Measurements from ENCODE around the gene RPTOR.

Gene RPTOR

GRCh38 chr17:80523956-80524712 is 20.5 kb upstream of the RPTOR start:
- Histone ChIP-seq H3K9me3 (no peaks in the 10 kb centered on the region), H3K36me3 (no peaks in the 10 kb centered on the region), H3K4me1 (peaks cover 7% of the 10 kb centered on the region; the same call in 1 of the 2 replicates), H3K4me3 (ENCODE audit: low read depth, low read length) (no peak overlapping the region), H3K27me3 (no peaks in the 10 kb centered on the region)
- no peak for DNase-seq
- TF ChIP-seq CTCF (IDR thresholded peaks at IDR 0.05; ENCODE audit: low read depth, low read length): no peak

- peaks cover 10% of the 10 kb centered on the region for H3K4me1 ChIP-seq
- H3K4me3 ChIP-seq (ENCODE audit: low read depth, low read length): no peak overlapping the region
- TF ChIP-seq CTCF (IDR thresholded peaks at IDR 0.05; ENCODE audit: low read depth, low read length): no peak
- H3K9me3 ChIP-seq: no peaks in the 10 kb centered on the region
- no peaks in the 10 kb centered on the region for H3K36me3 ChIP-seq
- no peak for DNase-seq
- H3K27me3 ChIP-seq: no peaks in the 10 kb centered on the region
Measured at GRCh38 chr17:80526116-80526910, 18.3 kb upstream of the RPTOR start.

- Histone ChIP-seq H3K4me1 (peaks cover 10% of the 10 kb centered on the region), H3K9me3 (no peaks in the 10 kb centered on the region), H3K4me3 (ENCODE audit: low read depth, low read length) (no peak overlapping the region), H3K27me3 (no peaks in the 10 kb centered on the region), H3K36me3 (no peaks in the 10 kb centered on the region)
- DNase-seq: no peak
- no peak for TF ChIP-seq CTCF (IDR thresholded peaks at IDR 0.05; ENCODE audit: low read depth, low read length)
Measured at GRCh38 chr17:80527016-80527645, 17.5 kb upstream of the RPTOR start.

GRCh38 chr17:80528536-80528935 is 16.1 kb upstream of the RPTOR start:
- Histone ChIP-seq H3K27me3 (no peaks in the 10 kb centered on the region), H3K9me3 (no peaks in the 10 kb centered on the region), H3K4me3 (ENCODE audit: low read depth, low read length) (no peak overlapping the region), H3K36me3 (no peaks in the 10 kb centered on the region), H3K4me1 (peaks cover 10% of the 10 kb centered on the region)
- no peak for DNase-seq
- TF ChIP-seq CTCF (IDR thresholded peaks at IDR 0.05; ENCODE audit: low read depth, low read length): no peak

- no peaks in the 10 kb centered on the region for H3K9me3 ChIP-seq
- no peak for DNase-seq
- H3K4me1 ChIP-seq: peaks cover 8% of the 10 kb centered on the region
- no peaks in the 10 kb centered on the region for H3K36me3 ChIP-seq
- no peak overlapping the region for H3K4me3 ChIP-seq (ENCODE audit: low read depth, low read length)
- TF ChIP-seq CTCF (IDR thresholded peaks at IDR 0.05; ENCODE audit: low read depth, low read length): no peak
- H3K27me3 ChIP-seq: no peaks in the 10 kb centered on the region
Measured at GRCh38 chr17:80529104-80529903, 15.3 kb upstream of the RPTOR start.

All from BE2C (cell line).